Activated CD4-positive, alpha-beta T cell treated with anti-CD3 and anti-CD28 coated beads, Interleukin-2, amount 50 U/mL, for 16 hours (primary cell): ENCODE results near the gene ACBD5.

Source experiments
- DNase-seq: peaks from one replicate; pipeline ENCODE4 v3.0.0-alpha.2; 2020

ACBD5 gene

GRCh38 chr10:27145937-27146336, 94.7 kb downstream of the ACBD5 start:
- no peak for DNase-seq
